Measurements from ENCODE around the gene SLC39A11. TPM values are rescaled to one million over a fixed set of nuclear protein-coding genes. Genes with fewer than 3 reads are reported as not detected.
A peak's percentile ranks its signal among the peaks of the same experiment; 100 is the strongest.

The SLC39A11 gene
- total RNA-seq, 2 donors from 2014 or later: 18.1 to 20.1 TPM

DNA sequence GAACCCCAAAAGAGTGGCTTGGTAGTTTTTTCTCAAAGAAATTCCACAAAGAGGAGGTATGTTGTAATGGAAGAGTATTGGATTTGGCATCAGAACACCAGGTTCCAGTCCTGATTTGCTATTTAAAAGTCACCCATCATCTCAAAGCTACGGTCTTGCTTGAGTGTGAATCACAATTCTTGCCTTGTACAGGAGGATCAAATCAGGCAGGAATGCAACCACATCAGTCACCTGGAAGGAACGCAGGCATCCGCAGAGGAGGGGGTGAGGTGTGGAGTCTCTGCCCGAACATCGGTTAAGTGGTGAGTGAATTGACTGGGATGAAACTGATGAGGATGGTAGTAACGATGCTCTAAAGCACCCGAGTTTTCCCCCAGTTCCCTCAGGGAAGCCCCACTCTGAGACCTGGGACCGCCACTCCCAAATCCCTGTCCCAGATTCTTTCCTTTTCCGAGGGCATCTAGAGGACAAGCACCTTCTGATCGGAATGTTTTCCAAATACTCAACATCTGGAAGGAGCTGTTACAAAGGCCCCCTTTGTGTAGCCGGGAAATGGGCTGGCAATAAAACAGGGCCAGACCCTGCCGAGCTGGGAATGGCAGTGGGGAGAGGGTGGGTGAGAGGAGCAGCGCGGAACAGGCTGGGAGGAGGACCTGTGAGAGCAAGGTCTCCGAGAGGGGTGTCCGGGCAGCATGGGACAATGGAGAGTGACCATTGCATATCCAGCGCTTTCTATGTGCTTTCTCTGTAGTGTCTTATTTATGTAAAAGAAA lies 469.6 kb downstream of the SLC39A11 start:
- H3K9me3 Mint-ChIP-seq: no peaks in the 10 kb centered on the region
- H3K27me3 Mint-ChIP-seq (ENCODE audit: insufficient read depth): peaks cover 4% of the 10 kb centered on the region
- peaks cover 6% of the 10 kb centered on the region for H3K4me1 Mint-ChIP-seq
- 76 to 86% methylated on average over 14 to 17 of the region's 17 CpGs for WGBS, 2 experiments (ENCODE audit: insufficient coverage in 1 of 2, insufficient read length in 1 of 2)
- TF ChIP-seq CTCF (conservative IDR thresholded peaks at IDR 0.05): no peak
- Histone ChIP-seq H3K36me3 (ENCODE audit: control insufficient read depth, insufficient read depth, low read length) (no peaks in the 10 kb centered on the region), H3K4me1 (ENCODE audit: control insufficient read depth, insufficient read depth, low read length) (peaks cover 3% of the 10 kb centered on the region), H3K9ac (ENCODE audit: extremely low read depth, low read length, poor library complexity, severe bottlenecking) (no peak overlapping the region), H3K27ac (ENCODE audit: low read depth, low read length) (no peak overlapping the region), H3K9me3 (ENCODE audit: control insufficient read depth, low read length) (no peaks in the 10 kb centered on the region), H3K27me3 (ENCODE audit: control insufficient read depth, insufficient read depth, low read length, poor library complexity, severe bottlenecking) (no peaks in the 10 kb centered on the region), H3K4me3 (ENCODE audit: low read length) (no peak overlapping the region)
- H3K4me3 Mint-ChIP-seq: no peak overlapping the region
- H3K27ac Mint-ChIP-seq: no peak overlapping the region
- no peak for DNase-seq
- H3K36me3 Mint-ChIP-seq (ENCODE audit: low read depth): no peaks in the 10 kb centered on the region

- Histone ChIP-seq H3K4me1 (ENCODE audit: control insufficient read depth, insufficient read depth, low read length) (peaks cover 3% of the 10 kb centered on the region), H3K27ac (ENCODE audit: low read depth, low read length) (no peak overlapping the region), H3K4me3 (ENCODE audit: low read length) (no peak overlapping the region), H3K27me3 (ENCODE audit: control insufficient read depth, insufficient read depth, low read length, poor library complexity, severe bottlenecking) (no peaks in the 10 kb centered on the region), H3K36me3 (ENCODE audit: control insufficient read depth, insufficient read depth, low read length) (no peaks in the 10 kb centered on the region), H3K9ac (ENCODE audit: extremely low read depth, low read length, poor library complexity, severe bottlenecking) (no peak overlapping the region), H3K9me3 (ENCODE audit: control insufficient read depth, low read length) (no peaks in the 10 kb centered on the region)
- DNase-seq: no peak
- no peaks in the 10 kb centered on the region for H3K9me3 Mint-ChIP-seq
- TF ChIP-seq CTCF (conservative IDR thresholded peaks at IDR 0.05): no peak
- no peaks in the 10 kb centered on the region for H3K36me3 Mint-ChIP-seq (ENCODE audit: low read depth)
- no peak overlapping the region for H3K4me3 Mint-ChIP-seq
- peaks cover 30% of the 10 kb centered on the region for H3K4me1 Mint-ChIP-seq
- 91 to 94% methylated on average over 6 to 7 of the region's 7 CpGs for WGBS, 2 experiments (ENCODE audit: insufficient coverage in 1 of 2, insufficient read length in 1 of 2)
- no peak overlapping the region for H3K27ac Mint-ChIP-seq
- H3K27me3 Mint-ChIP-seq (ENCODE audit: insufficient read depth): peaks cover 2% of the 10 kb centered on the region
Measured at GRCh38 chr17:72619976-72620650, 472.4 kb downstream of the SLC39A11 start.

DNA sequence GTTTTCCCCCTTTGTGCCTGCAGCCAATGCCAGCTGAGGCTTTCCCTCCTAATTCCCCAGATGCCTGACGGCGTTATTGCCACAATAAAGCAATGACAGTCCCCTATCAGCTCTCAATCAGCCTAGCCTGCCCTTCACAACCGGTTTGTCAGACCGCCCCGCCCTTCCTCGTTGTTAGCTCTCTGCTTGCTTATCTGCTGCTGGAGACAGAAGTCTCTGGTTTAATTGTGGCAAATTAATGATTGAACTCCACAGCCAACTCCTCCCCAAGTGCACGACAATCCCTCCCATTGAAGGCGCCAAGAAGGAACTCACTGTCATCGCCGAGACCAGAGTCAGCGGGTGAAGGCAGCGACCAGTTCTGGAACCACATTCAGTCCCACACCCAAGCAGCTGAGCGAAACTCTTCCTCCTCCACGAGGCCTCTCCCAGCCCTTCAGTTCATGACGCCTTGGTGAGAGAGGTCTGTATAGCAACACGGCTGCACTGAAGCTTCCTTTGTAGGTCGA lies 474.4 kb downstream of the SLC39A11 start:
- WGBS, 2 experiments (ENCODE audit: insufficient coverage in 1 of 2, insufficient read length in 1 of 2): 75 to 78% methylated on average over 14 to 17 of the region's 17 CpGs

More for the DNA sequence above, 474.4 kb downstream of the SLC39A11 start:
- Histone ChIP-seq H3K9ac (ENCODE audit: extremely low read depth, low read length, poor library complexity, severe bottlenecking) (no peak overlapping the region), H3K27me3 (ENCODE audit: control insufficient read depth, insufficient read depth, low read length, poor library complexity, severe bottlenecking) (no peaks in the 10 kb centered on the region), H3K36me3 (ENCODE audit: control insufficient read depth, insufficient read depth, low read length) (no peaks in the 10 kb centered on the region), H3K4me1 (ENCODE audit: control insufficient read depth, insufficient read depth, low read length) (peaks cover 3% of the 10 kb centered on the region), H3K4me3 (ENCODE audit: low read length) (no peak overlapping the region), H3K9me3 (ENCODE audit: control insufficient read depth, low read length) (no peaks in the 10 kb centered on the region), H3K27ac (ENCODE audit: low read depth, low read length) (no peak overlapping the region)
- peak; percentile 79 for DNase-seq
- Mint-ChIP-seq H3K4me3 (no peak overlapping the region), H3K9me3 (no peaks in the 10 kb centered on the region), H3K27me3 (ENCODE audit: insufficient read depth) (peaks cover 7% of the 10 kb centered on the region), H3K4me1 (peaks cover 49% of the 10 kb centered on the region), H3K27ac (no peak overlapping the region), H3K36me3 (ENCODE audit: low read depth) (no peaks in the 10 kb centered on the region)
- TF ChIP-seq CTCF (conservative IDR thresholded peaks at IDR 0.05): no peak
